Heart left ventricle (tissue), 16 donors: ENCODE measurements around the gene ERN1. TPM values are rescaled to one million over a fixed set of nuclear protein-coding genes. Genes with fewer than 3 reads are reported as not detected.
A peak's percentile ranks its signal among the peaks of the same experiment; 100 is the strongest.

Experiments
- ATAC-seq, 4 donors: fragments of 200-7000 bp; cut with Tn5 transposase; one replicate each; pipeline ENCODE4 v1.9.1; 2020 to 2022; ENCODE audit warnings: moderate library complexity in 4 of 4, mild to moderate bottlenecking in 3 of 4, moderate number of reproducible peaks in 1 of 4
- DNase-seq, 5 donors: peaks; one replicate each; pipeline ENCODE4 v3.0.0-alpha.2; 2020
- H3K27ac ChIP-seq, 12 donors: fragments of 200-600 bp; sonication (generic) in 4 of 12; one replicate each; pipeline versions ENCODE4 v1.5.0 to v1.8.0; 2016 to 2022; ENCODE audit warnings: mild to moderate bottlenecking in 2 of 12
- H3K27me3 ChIP-seq, 9 donors: fragments of 200-600 bp; sonication (generic) in 2 of 9; one replicate each; pipeline versions ENCODE4 v1.5.1 to v1.8.0; 2016 to 2022; ENCODE audit warnings: mild to moderate bottlenecking in 3 of 9
- H3K36me3 ChIP-seq, 9 donors: fragments of 200-600 bp; sonication (generic) in 2 of 9; one replicate each; pipeline versions ENCODE4 v1.5.0 to v1.8.0; 2018 to 2022; ENCODE audit warnings: mild to moderate bottlenecking in 2 of 9
- H3K4me1 ChIP-seq, 12 donors: fragments of 200-600 bp; sonication (generic) in 4 of 12; one replicate each; pipeline versions ENCODE4 v1.5.0 to v1.8.0; 2016 to 2022; ENCODE audit warnings: mild to moderate bottlenecking in 3 of 12
- H3K4me3 ChIP-seq, 12 donors: fragments of 200-600 bp; sonication (generic) in 4 of 12; one replicate each; pipeline versions ENCODE4 v1.5.0 to v1.8.0; 2017 to 2022; ENCODE audit warnings: mild to moderate bottlenecking in 9 of 12, moderate library complexity in 4 of 12
- H3K9me3 ChIP-seq, 12 donors: fragments of 200-600 bp; sonication (generic) in 4 of 12; one replicate each; pipeline versions ENCODE4 v1.5.0 to v1.8.0; 2016 to 2022; ENCODE audit warnings: mild to moderate bottlenecking in 1 of 12
- CTCF ChIP-seq, 12 donors: fragments of 200-600 bp; sonication (generic) in 4 of 12; IDR thresholded peaks; one replicate each; pipeline versions ENCODE4 v1.5.0 to v1.8.0; 2018 to 2022; ENCODE audit warnings: antibody characterized with exemption in 12 of 12, mild to moderate bottlenecking in 5 of 12
- POLR2A ChIP-seq, 2 donors: fragments of 450-650 bp; IDR thresholded peaks; one replicate each; pipeline ENCODE4 v1.6.1; 2017; ENCODE audit warnings: antibody characterized with exemption in 2 of 2, mild to moderate bottlenecking in 2 of 2, moderate library complexity in 2 of 2
- WGBS, 4 donors: extraction: QIAGEN DNeasy Blood & Tissue Kit in 2 of 4; methylation state at CpG; one replicate each; pipeline versions ENCODE4 v1.1.5 to v1.1.7; 2013 to 2018; 5-methylcytosine and 5-hydroxymethylcytosine counted together
- intact Hi-C, 10 donors: fragments of 100-400 bp; cut with DNase I; formaldehyde crosslinking; loops; one replicate each; pipeline versions ENCODE4 v1.11.1 to v1.14.2; 2022
- polyA plus RNA-seq, 2 donors: library from polyadenylated mRNA; stranded (reverse); fragments of 200-250 nt; gene quantifications; one replicate each; pipeline ENCODE4 v1.2.3, GENCODE V29; 2013
- total RNA-seq, 9 donors: library from RNA; depleted of rRNA in 2 of 9; stranded (reverse); fragments of >200 nt in 2 of 9; fragmentation: NEBNext Ultra II Directional in 3 of 9; extraction: Animal tissue kit (Norgen Biotek cat#: 25700) in 3 of 9; gene quantifications; one replicate each; pipeline versions ENCODE4 v1.1.0 to v1.2.4, GENCODE V29; 2016 to 2023
- donor health status: ischemic (EF 13 %, LVEDD 7.1; RV severe dilation, severe dysfunction).
- donor health status: healthy with polysubstance abuse.
- donor health status: DM: no; HTN: yes; CAD: no.
- donor health status: DM: no; HTN: no; CAD: no.
- donor health status: ischemic (EF 25% LVEDD 6.9; RV normal size, moderate dysfunction).
- donor health status: ischemic (EF 25% LVEDD 5.7; RV mildly dilated, moderate dysfunction).
- donor health status: healthy.
- donor health status: DM: yes; HTN: yes; CAD: no.
- donor health status: ischemic (EF 35%, LVEDD 5.7; RV mildly dilated, moderate dysfunction).
- donor health status: nonischemic (EF 11% LVEDD 7.7; RV severe dilation, severe dysfunction).
- donor health status: DM: yes; HTN: yes; CAD: no.
- donor health status: PGD.
- donor health status: ischemic (EF 29% LVEDD 5.4; RV normal size, mild dysfunction).
- donor health status: nonischemic (EF 23%, LVEDD 6.1; RV moderate dilation, normal function).

The ERN1 gene
- total and polyA plus RNA-seq, 11 donors, result 1.5 to 18.7 (median 7.4) TPM

GRCh38 chr17:64090144-64090543, 39.8 kb downstream of the ERN1 start:
- intact Hi-C loops, result no loop called here
- Histone ChIP-seq H3K36me3 (peaks cover 0 to 10% (median 0%) of the 10 kb centered on the region in 9 donors), H3K4me1 (peaks cover 0 to 34% (median 3%) of the 10 kb centered on the region in 12 donors), H3K9me3 (no peaks in the 10 kb centered on the region), H3K27ac (no peak overlapping the region), H3K4me3 (no peak overlapping the region), H3K27me3 (no peaks in the 10 kb centered on the region)
- WGBS, 4 donors, result 67 to 83% (median 79%) methylated on average over 5 of the region's 5 CpGs
- no peak for TF ChIP-seq POLR2A (IDR thresholded peaks at IDR 0.05)
- ATAC-seq (no peak), DNase-seq (no peak)

GRCh38 chr17:64087252-64088005, 42.5 kb downstream of the ERN1 start:
- WGBS, 4 donors, result 81 to 97% (median 94%) methylated on average over 4 of the region's 4 CpGs
- no peaks in the 10 kb centered on the region for H3K27me3 ChIP-seq
- no peak overlapping the region for H3K27ac ChIP-seq
- intact Hi-C loops, result loop anchor here in 2 of 10 donors (5.0 kb wide), 1 partner anchor 35 kb away; no protein-coding TSS in a partner anchor
- no peak overlapping the region for H3K4me3 ChIP-seq
- H3K36me3 ChIP-seq, result peaks cover 0 to 3% (median 0%) of the 10 kb centered on the region in 9 donors
- DNase-seq, result no peak
- no peaks in the 10 kb centered on the region for H3K9me3 ChIP-seq
- TF ChIP-seq CTCF (IDR thresholded peaks at IDR 0.05) (no peak), POLR2A (IDR thresholded peaks at IDR 0.05) (no peak)
- ATAC-seq, result no peak
- H3K4me1 ChIP-seq, result peaks cover 0 to 56% (median 8%) of the 10 kb centered on the region in 12 donors

GRCh38 chr17:64085650-64086005, 44.3 kb downstream of the ERN1 start:
- ATAC-seq, result peak in 2 of 4 donors; percentile 39 to 76
- WGBS, 4 donors, result 75 to 81% (median 78%) methylated on average over 2 of the region's 2 CpGs
- Histone ChIP-seq H3K4me3 (no peak overlapping the region), H3K27me3 (no peaks in the 10 kb centered on the region), H3K9me3 (no peaks in the 10 kb centered on the region), H3K27ac (peak overlapping the region in 3 of 12 donors; percentile 0 to 59 (median 5)), H3K4me1 (peaks cover 0 to 49% (median 11%) of the 10 kb centered on the region in 12 donors), H3K36me3 (peaks cover 0 to 2% (median 0%) of the 10 kb centered on the region in 9 donors)
- intact Hi-C loops, result loop anchor here in 2 of 10 donors (5.0 kb wide), 1 partner anchor 37 kb away; no protein-coding TSS in a partner anchor
- DNase-seq, result no peak
- TF ChIP-seq POLR2A (IDR thresholded peaks at IDR 0.05) (no peak), CTCF (IDR thresholded peaks at IDR 0.05) (no peak)

GRCh38 chr17:64084940-64085649, 44.8 kb downstream of the ERN1 start:
- Histone ChIP-seq H3K27me3 (no peaks in the 10 kb centered on the region), H3K9me3 (no peaks in the 10 kb centered on the region), H3K4me1 (peaks cover 0 to 45% (median 11%) of the 10 kb centered on the region in 12 donors), H3K4me3 (no peak overlapping the region), H3K27ac (peak overlapping the region in 3 of 12 donors; percentile 0 to 59 (median 5)), H3K36me3 (peaks cover 0 to 3% (median 0%) of the 10 kb centered on the region in 9 donors)
- ATAC-seq, result peak in 1 of 4 donors; percentile 12
- WGBS, 4 donors, result 73 to 87% (median 78%) methylated on average over 8 of the region's 8 CpGs
- TF ChIP-seq CTCF (IDR thresholded peaks at IDR 0.05), result no peak
- TF ChIP-seq POLR2A (IDR thresholded peaks at IDR 0.05), result no peak
- DNase-seq, result no peak
- intact Hi-C loops, result loop anchor here in 4 of 10 donors (5.0 kb wide), 2 partner anchors 37 to 42 kb away; no protein-coding TSS in a partner anchor
